GM23338 (cell line): ENCODE data around the gene CCDC197.

ENCODE experiments used
- EZH2phosphoT487 ChIP-seq: fragments of 200-600 bp; sonication (generic); IDR thresholded peaks from one replicate; pipeline ENCODE4 v1.8.1; 2018; ENCODE audit warnings: antibody characterized with exemption; ENCODE audit not compliant: unreplicated experiment
- TF ChIP-seq, protein P1 (sequence below), 2 experiments: fragments of 200-600 bp in 1 of 2; sonication (generic) in 1 of 2; conservative IDR thresholded peaks; 2 replicates each; pipeline versions ENCODE4 v1.5.1 to v1.6.1; 2016 to 2017; ENCODE audit warnings: antibody characterized with exemption in 2 of 2, low read depth in 2 of 2, mild to moderate bottlenecking in 2 of 2, moderate library complexity in 1 of 2

DNA sequence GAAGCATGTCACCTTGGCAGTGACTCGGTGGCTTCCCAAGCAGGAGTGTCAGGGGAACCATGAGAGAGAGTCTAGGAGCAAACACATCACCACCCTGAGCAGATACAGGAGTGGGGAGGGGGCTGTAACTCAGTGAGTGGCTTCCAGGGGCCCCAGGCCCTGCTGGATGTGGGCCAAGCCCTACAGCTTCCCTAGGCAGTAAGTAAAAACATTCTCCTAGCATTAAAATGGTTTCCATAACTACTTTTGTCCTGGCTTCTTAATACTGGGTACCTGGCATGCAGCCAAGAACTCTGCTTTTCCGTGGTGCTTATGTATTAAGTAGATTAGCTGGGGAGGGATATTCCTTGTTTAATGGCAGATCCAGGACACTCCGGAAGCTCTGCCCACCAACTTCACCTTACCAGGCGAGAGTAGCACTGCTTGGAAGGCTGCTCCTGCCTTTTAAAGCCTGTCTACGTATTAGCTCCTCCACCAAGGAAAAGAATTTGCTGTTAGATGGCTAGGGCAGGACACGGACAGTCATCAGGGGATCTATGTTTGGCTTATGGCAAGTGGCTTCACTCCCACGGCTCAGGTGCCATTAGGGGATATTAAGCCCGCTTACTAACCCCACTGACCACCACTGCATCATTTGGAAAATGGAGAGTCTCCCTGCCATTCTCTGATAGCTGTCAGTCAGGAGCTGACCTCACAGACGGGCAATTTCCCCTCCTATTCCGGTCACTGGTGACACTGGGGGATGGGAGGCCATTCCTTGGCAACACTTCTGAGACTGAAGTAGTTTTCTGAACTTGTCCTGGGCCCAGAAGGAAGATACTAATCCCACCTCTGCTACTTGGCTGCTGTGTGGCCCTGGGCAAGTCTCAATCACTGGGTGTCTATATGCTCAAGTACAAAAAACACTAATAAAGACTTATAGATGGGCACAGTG, 51.9 kb downstream of the CCDC197 start:
- TF ChIP-seq, protein P1, sequence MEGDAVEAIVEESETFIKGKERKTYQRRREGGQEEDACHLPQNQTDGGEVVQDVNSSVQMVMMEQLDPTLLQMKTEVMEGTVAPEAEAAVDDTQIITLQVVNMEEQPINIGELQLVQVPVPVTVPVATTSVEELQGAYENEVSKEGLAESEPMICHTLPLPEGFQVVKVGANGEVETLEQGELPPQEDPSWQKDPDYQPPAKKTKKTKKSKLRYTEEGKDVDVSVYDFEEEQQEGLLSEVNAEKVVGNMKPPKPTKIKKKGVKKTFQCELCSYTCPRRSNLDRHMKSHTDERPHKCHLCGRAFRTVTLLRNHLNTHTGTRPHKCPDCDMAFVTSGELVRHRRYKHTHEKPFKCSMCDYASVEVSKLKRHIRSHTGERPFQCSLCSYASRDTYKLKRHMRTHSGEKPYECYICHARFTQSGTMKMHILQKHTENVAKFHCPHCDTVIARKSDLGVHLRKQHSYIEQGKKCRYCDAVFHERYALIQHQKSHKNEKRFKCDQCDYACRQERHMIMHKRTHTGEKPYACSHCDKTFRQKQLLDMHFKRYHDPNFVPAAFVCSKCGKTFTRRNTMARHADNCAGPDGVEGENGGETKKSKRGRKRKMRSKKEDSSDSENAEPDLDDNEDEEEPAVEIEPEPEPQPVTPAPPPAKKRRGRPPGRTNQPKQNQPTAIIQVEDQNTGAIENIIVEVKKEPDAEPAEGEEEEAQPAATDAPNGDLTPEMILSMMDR (conservative IDR thresholded peaks at IDR 0.05; ENCODE audit: low read depth in 2 of 2), result no peak
- no peak for TF ChIP-seq EZH2phosphoT487
